Peyer's patch (tissue), 4 donors: ENCODE measurements around the gene ARHGEF1.

Source experiments
- POLR2A ChIP-seq, 2 donors: fragments of 450-650 bp; IDR thresholded peaks; one replicate each; pipeline ENCODE4 v1.5.1; 2017; ENCODE audit warnings: antibody characterized with exemption in 2 of 2, mild to moderate bottlenecking in 2 of 2, moderate library complexity in 2 of 2
- TF ChIP-seq, protein P1 (sequence below), 6 experiments: fragments of 450-650 bp in 4 of 6; fragments of 200-600 bp in 2 of 6; sonication (generic) in 1 of 6; IDR thresholded peaks; one replicate each; pipeline ENCODE4 v1.5.1; 2017 to 2019; ENCODE audit warnings: antibody characterized with exemption in 6 of 6, mild to moderate bottlenecking in 3 of 6, moderate library complexity in 1 of 6

DNA sequence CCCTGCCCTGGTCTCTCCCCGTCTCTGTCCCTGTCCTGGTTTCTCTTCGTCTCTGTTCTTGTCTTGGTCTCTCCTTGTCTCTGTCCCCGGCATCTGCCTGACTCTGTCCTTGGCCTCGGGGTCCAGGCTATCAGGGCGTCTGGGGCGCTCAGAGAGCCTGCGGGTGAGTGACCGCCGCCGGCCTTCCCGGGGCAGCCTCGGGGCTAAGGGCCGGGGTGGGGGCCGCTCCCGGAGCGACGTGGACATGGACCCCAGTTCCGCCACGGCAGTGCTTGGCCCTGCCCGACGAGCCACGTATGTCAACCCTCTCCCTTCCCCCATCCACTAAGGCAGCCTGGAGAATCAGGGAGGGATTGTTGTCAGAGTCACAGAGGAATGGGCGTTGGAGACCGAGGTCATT is 14.8 kb downstream of the ARHGEF1 start:
- TF ChIP-seq, protein P1, sequence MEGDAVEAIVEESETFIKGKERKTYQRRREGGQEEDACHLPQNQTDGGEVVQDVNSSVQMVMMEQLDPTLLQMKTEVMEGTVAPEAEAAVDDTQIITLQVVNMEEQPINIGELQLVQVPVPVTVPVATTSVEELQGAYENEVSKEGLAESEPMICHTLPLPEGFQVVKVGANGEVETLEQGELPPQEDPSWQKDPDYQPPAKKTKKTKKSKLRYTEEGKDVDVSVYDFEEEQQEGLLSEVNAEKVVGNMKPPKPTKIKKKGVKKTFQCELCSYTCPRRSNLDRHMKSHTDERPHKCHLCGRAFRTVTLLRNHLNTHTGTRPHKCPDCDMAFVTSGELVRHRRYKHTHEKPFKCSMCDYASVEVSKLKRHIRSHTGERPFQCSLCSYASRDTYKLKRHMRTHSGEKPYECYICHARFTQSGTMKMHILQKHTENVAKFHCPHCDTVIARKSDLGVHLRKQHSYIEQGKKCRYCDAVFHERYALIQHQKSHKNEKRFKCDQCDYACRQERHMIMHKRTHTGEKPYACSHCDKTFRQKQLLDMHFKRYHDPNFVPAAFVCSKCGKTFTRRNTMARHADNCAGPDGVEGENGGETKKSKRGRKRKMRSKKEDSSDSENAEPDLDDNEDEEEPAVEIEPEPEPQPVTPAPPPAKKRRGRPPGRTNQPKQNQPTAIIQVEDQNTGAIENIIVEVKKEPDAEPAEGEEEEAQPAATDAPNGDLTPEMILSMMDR (IDR thresholded peaks at IDR 0.05) = no peak
- no peak for TF ChIP-seq POLR2A (IDR thresholded peaks at IDR 0.05)
